OCI-LY3 (cell line): Measurements from ENCODE around the gene NKAIN2.

Experiments
- EZH2phosphoT487 ChIP-seq: fragments of 200-600 bp; shearing (Covaris generic); IDR thresholded peaks from 2 replicates; pipeline ENCODE4 v1.6.1; 2018; ENCODE audit warnings: antibody characterized with exemption, mixed run types, low read depth
- TF ChIP-seq, protein P1 (sequence below): fragments of 200-600, 300-600 bp; sonication (generic); IDR thresholded peaks from 2 replicates; pipeline ENCODE4 v1.5.1; 2014; ENCODE audit warnings: antibody characterized with exemption, low read length, low read depth

DNA sequence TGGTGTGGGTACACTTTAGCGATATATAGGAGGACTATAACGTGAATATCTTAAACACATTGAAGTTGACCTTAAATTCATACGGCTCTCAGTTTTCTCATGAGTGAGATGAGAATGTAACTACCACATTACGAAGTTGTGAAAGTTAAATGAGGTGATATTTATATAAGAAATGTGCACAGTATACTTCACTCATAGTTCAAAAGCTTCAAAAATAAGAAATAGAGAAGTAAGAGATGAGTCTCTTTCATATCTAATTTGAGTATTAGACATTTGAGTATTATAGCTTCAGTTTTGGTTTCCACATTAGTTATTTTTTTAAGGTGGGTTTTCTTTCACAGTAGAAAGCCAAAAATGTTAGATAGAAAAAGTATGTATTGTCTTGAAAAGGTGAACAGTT is 183.3 kb downstream of the NKAIN2 start:
- TF ChIP-seq, protein P1, sequence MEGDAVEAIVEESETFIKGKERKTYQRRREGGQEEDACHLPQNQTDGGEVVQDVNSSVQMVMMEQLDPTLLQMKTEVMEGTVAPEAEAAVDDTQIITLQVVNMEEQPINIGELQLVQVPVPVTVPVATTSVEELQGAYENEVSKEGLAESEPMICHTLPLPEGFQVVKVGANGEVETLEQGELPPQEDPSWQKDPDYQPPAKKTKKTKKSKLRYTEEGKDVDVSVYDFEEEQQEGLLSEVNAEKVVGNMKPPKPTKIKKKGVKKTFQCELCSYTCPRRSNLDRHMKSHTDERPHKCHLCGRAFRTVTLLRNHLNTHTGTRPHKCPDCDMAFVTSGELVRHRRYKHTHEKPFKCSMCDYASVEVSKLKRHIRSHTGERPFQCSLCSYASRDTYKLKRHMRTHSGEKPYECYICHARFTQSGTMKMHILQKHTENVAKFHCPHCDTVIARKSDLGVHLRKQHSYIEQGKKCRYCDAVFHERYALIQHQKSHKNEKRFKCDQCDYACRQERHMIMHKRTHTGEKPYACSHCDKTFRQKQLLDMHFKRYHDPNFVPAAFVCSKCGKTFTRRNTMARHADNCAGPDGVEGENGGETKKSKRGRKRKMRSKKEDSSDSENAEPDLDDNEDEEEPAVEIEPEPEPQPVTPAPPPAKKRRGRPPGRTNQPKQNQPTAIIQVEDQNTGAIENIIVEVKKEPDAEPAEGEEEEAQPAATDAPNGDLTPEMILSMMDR: no peak
- no peak for TF ChIP-seq EZH2phosphoT487
